GM19193 (cell line): Measurements from ENCODE around the gene HSD3B2.

ENCODE experiments used
- POLR2A ChIP-seq: IDR thresholded peaks from 4 replicates; pipeline ENCODE4 v1.6.1; 2011; ENCODE audit not compliant: insufficient read depth, insufficient read length; ENCODE audit errors: extremely low read depth

Gene HSD3B2

DNA sequence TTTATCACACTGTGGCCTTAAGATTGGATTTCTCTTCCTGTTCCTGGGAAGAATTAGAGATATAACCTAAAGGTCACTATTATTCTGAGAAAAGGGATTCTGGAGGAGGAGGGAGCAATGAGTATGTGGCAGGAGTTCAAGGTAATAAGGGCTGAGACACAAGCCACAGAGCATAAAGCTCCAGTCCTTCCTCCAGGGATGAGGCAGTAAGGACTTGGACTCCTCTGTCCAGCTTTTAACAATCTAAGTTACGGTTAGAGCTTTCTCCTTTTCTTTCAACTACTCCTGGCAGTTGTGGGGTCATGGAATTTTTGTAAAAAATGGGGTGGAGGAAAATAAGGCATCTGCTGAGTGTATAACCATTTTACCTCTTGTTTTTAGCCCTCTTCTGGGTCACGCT is at the start of gene HSD3B2:
Gene HSD3B2 (plus strand): TSS at position 201 of the 400 bp plus-strand sequence. CDS start 270 bp downstream, outside the sequence.
- TF ChIP-seq POLR2A, result no peak

DNA sequence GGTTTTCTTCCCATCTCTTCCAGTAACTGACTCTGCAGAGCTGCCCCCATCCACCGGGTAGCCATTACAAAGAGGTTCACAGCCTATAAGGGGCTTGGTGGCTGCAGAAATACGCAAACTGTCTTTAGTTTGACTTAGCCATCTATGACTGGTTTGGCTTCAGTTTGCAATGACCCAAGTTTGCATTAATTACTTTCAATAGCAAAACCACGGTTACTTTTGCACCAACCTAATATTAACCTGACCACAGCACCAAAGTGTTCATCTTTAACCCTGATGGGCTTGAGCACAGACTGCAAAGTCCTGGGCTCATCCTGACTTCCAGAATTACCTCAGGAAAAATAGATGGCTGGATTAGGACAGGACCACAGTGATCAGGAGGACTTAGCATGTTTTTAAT is 48.5 kb upstream of the HSD3B2 start:
- no peak for TF ChIP-seq POLR2A

DNA sequence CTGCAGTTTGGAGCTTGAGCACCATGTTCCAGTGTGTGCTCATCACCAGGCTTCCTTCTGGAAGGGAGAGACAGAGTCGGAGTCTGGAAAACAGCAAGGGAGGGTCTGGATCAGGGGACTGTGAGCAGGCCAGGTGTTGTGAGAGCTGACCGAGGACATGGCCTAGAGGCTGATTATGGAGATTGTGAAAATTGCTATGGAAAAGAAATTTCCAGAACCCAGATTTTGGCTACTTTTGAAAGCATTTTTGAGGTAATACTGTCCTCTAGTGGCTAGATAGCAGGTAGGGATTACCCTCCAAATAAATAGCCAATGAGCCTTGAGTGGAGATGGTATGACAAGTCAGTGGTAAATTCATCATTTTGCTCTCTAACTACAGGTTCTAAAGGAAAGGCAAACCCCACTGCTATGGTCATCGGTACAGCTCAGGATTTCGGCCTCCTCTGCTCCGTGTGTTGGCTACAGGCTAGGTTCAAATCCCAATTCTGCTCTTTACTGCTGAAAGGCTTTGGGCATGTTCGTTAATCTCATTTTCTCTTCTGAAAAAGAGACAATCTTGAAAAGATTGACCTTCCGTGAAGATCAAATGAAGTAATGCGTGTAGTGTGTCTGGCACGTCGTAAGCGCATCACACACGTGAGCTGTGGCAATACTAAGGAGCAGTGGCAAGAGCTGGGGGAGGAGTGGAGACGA is 47.4 kb upstream of the HSD3B2 start:
- TF ChIP-seq POLR2A, result no peak

DNA sequence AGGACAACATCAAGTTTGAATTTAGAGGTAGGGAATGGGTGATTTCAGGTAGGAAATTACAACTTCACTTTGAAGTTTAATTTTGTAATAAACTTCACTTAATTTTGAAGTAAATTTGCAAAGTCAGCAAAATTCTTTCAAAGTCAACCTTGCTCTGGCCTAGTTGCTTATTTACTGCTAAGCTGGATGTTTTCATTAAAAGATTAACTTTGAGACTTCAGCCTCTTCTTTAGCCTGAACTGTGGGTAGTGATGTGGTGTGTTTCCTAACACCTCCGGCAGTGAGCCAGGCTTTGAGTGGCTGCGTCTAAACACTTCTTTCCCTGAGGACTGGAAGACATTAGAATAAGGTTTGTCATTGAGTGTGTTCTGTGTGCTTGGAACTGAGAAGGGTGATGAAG is 46.4 kb upstream of the HSD3B2 start, which contains the start of gene HAO2:
Gene HAO2 (plus strand): TSS at position 232 of the 400 bp plus-strand sequence. CDS start 12,301 bp downstream, outside the sequence.
- TF ChIP-seq POLR2A, result no peak

DNA sequence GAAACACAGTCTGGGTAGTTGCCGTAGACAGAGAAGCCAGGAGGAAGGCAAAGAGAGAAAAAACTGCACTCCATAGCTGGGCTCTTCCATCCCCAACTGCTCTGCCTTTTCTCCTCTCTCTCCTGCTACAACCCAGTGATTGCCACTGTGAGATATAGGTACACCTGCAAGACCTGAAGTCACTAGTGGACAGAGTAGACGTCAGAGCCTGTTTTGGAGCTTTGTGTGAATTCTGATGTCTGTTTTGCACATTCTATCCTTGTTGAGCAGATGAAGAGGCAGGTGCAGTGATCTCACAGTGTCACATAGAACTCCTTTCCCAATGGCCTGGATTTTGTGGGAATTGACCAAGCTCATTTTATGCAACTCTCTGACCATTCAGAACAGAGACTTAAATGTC is 44.2 kb upstream of the HSD3B2 start:
- TF ChIP-seq POLR2A, result no peak

DNA sequence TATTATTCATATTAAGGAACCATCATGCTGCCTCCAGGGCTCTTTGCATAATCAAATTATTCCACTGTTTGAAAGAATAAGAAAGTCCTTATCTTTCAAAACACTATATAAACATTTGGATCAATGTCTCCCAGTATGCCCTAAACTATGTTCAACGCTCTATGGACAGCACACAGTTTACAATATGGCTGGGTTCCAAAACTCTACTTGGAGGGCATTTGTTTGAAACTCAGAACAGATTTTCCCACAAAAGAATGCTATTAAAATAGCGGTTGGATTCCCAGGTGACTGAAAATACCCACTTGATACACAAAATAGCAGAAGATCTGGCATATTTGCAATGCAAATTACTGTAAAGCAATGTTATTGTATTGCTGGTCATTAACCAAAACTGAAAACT is 43.1 kb upstream of the HSD3B2 start:
- TF ChIP-seq POLR2A, result no peak

DNA sequence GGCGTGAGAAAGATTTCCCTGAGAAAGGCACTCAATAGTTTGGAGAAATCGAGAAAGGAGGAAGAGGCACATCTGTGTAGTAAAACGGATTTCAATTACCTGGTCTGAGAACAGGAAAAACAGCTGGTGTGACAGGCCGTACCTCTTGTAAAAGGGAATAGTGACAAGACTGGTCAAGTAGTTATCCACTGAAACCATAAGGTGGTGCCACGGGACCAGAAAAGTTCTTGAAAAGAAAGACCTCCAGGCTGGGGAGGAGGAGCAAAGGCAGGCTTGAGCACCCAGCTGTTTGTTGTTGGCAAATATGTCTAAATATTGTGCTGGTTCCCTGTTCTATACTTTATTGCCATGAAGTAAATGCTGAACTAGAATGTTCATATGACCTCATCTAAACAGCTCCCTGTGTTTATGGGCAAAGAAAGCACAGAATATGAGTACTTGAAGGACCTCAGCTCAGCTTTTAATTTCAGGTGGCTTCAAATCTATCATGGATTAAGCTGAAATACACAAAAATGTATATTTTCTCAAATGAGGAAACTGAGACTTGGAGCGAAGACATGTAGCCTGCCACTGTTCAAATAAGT is 42.4 kb upstream of the HSD3B2 start:
- no peak for TF ChIP-seq POLR2A

DNA sequence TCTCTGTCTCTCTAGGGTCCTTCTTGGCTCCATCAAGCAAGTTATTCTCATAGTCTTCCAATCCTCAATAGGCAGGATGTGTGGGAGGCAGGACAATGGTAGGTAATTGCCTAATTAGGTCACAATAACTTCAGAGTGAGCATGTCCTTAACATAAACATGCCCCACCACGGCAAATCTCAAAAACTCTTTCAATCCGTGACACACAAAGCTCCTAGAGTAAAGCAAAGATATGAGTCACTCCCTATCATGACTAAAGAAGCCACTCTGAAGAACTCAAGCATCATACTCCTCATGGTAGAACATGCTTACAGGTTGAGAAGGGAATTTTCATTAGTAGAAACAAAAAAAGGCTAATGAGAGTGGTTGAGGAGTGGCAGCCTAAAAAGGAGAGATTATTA is 41.5 kb upstream of the HSD3B2 start:
- no peak for TF ChIP-seq POLR2A

DNA sequence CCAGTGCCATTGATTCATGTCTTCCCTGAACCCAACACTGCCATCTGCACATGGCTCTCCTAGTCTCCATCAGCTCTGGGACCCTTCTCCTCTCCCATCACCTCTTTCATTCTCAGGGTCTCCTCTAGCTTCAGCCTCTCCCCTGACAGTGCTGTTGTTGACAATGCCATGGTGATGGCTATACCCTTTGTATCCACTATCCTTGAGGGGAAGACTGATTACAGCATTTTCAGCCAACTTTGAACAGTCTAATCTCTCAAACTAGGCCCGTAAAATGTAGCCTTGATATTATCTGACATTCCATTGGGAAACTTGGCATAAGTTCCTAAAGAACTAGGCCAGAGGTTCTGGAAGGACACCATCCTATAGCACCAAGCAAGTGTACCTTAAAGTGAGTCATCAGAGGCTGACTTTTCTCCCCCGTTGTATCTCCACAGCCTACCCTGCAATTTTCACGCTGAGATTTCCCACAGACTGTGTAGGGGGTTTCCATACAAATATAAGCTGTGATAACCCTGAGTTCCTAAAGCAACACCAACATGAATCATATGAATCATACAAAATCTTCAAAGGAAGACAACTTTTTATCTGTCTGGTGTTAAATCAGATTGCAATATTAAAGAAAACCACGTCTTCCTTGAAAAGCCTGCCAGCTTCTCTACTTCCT is 40.6 kb upstream of the HSD3B2 start:
- TF ChIP-seq POLR2A, result no peak

DNA sequence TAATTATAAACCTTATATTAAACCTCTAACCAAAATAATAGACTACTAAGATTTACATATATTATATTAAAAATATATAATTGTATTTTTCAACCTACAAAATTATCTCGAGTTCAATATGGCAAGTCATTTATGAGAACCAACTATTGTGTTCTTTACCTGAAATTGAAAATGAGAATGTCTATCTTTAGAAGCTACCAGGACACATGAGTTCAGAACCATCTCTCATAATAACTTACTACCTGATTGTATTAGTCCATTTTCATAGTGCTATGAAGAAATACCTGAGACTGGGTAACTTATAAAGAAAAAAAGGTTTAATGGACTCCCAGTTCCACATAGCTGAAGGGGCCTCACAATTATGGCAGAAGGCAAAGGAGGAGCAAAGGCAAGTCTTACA is 39.6 kb upstream of the HSD3B2 start:
- no peak for TF ChIP-seq POLR2A

DNA sequence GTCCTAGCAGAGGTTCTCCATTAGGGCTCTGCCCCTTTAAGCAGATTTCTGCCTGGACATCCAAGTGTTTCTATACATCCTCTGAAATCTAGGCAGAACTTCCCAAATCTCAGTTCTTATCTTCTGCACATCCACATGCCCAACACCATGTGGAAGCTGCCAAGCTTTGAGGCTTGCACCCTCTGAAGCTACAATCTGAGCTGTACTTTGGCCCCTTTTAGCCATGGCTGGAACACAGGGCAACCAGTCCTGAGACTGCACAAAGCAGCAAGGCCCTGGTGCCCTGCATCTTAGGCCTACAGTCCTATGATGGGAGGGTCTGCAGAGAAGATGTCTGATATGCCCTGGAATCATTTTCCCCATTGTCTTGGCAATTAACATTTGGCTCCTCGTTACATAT is 38.4 kb upstream of the HSD3B2 start:
- no peak for TF ChIP-seq POLR2A

DNA sequence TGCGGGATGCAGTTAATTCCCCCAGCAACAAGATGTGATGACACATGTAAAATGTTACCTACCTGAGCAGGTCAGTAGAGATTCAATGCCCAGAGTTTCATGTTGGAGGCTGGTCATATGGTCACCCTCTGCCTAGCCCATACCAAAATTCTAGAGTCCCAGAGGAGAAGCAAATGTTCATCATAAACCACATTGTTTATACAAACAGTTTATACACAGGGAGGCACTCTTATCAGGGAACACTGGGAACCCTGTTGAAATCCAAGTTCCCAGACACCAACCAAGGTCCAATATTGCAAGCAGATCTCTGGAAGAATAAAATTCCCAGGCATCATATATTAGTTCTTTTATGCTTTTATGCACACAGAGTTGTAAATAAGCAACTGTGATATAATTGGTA is 35.8 kb upstream of the HSD3B2 start:
- no peak for TF ChIP-seq POLR2A

DNA sequence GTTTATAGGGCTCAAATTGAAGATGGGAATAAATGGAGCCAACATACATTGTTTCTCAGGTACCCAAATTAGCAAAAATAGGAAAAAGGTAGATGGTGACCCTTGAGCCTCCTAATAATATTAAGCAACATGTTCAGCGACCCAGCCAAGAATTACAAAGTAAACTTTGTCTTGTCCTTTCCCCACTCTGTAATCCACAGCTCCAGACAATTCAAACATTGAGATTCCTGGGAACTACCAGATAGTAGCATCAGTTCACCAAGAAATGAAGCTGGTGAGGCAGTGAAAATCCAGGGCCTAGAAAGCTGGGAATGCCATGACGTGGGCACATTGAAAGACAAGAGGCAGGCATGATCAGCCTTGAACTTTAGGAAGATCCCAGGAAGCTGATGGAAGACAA is 34.6 kb upstream of the HSD3B2 start:
- no peak for TF ChIP-seq POLR2A

DNA sequence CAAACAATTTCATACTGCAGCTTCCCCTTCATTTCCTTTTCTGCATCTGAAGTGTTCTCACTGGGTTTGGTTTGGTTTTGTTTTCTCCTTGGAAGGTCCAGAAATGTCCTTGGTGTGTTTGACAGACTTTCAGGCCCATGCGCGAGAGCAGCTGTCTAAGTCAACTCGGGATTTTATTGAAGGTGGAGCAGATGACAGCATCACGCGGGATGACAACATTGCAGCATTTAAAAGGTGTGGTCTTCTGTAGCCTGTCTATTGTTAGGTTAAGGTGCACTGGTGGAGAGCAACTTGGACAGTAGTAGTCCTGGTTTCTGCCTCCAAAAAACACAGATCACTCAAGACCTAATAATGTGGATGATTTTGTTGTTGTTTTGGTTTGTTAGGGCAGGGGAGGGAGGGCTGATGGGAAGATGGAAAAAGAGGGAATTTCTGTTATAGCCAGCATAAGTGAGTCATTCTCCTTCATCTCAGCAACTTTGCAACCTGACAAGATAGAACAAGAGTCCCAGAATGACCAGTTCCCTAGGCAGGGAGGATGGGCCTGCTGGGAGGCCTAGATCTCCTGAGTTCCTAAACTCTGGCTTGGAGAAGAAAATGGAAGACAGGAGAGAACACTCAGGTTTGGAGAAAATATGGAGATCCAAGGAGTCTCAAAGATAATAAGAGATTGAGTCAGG is 33.8 kb upstream of the HSD3B2 start:
- TF ChIP-seq POLR2A, result no peak

DNA sequence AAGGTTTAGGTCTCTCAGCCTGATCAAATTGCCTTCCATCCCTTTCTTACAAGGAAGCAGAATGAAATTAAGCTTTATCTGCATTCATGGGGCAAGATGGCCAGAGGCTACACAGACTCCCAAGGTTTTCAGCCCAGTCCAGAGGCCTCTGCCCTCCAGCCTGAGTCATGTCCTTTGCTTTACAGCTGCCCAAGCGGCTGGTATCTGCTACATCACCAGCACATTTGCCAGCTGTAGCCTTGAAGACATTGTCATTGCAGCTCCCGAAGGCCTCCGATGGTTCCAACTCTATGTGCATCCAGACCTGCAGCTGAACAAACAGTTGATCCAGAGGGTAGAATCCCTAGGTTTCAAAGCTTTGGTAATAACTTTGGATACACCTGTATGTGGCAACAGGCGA is 30.4 kb upstream of the HSD3B2 start:
- TF ChIP-seq POLR2A, result no peak
